ENCODE results near the gene P4HA3.

The P4HA3 gene

GRCh38 chr11:74249496-74249895 is 61.9 kb downstream of the P4HA3 start:
- no peak for ATAC-seq (ENCODE audit: insufficient read depth, low read depth)
- no peaks in the 10 kb centered on the region for H4K20me1 ChIP-seq (ENCODE audit: insufficient read depth, low read length)
- H3K9ac ChIP-seq (ENCODE audit: low read depth, low read length), result no peak overlapping the region
- no peak overlapping the region for H2AFZ ChIP-seq (ENCODE audit: low read depth, low read length)
- H3K4me1 ChIP-seq (ENCODE audit: insufficient read depth, low read length), result no peaks in the 10 kb centered on the region
- H3K27me3 ChIP-seq (ENCODE audit: insufficient read depth, low read length, poor library complexity), result no peaks in the 10 kb centered on the region
- H3K36me3 ChIP-seq (ENCODE audit: insufficient read depth, low read length), result peaks cover 79% of the 10 kb centered on the region
- H3K4me3 ChIP-seq (ENCODE audit: low read depth in 1 of 2, low read length in 2 of 2), result no peak overlapping the region
- DNase-seq, result no peak
- TF ChIP-seq EZH2 (IDR thresholded peaks at IDR 0.05; ENCODE audit: borderline replicate concordance, low read depth, low read length, severe bottlenecking), result no peak
- TF ChIP-seq, protein P1, sequence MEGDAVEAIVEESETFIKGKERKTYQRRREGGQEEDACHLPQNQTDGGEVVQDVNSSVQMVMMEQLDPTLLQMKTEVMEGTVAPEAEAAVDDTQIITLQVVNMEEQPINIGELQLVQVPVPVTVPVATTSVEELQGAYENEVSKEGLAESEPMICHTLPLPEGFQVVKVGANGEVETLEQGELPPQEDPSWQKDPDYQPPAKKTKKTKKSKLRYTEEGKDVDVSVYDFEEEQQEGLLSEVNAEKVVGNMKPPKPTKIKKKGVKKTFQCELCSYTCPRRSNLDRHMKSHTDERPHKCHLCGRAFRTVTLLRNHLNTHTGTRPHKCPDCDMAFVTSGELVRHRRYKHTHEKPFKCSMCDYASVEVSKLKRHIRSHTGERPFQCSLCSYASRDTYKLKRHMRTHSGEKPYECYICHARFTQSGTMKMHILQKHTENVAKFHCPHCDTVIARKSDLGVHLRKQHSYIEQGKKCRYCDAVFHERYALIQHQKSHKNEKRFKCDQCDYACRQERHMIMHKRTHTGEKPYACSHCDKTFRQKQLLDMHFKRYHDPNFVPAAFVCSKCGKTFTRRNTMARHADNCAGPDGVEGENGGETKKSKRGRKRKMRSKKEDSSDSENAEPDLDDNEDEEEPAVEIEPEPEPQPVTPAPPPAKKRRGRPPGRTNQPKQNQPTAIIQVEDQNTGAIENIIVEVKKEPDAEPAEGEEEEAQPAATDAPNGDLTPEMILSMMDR (IDR thresholded peaks at IDR 0.05; ENCODE audit: borderline replicate concordance, extremely low read depth, low read length, poor library complexity, severe bottlenecking), result no peak
- no peaks in the 10 kb centered on the region for H3K79me2 ChIP-seq (ENCODE audit: insufficient read depth, low read length)
- H3K4me2 ChIP-seq (ENCODE audit: insufficient read depth, low read length), result no peak overlapping the region
- H3K27ac ChIP-seq (ENCODE audit: low read length), result no peak overlapping the region
- H3K9me3 ChIP-seq (ENCODE audit: insufficient read depth, low read length, severe bottlenecking), result no peaks in the 10 kb centered on the region

DNA sequence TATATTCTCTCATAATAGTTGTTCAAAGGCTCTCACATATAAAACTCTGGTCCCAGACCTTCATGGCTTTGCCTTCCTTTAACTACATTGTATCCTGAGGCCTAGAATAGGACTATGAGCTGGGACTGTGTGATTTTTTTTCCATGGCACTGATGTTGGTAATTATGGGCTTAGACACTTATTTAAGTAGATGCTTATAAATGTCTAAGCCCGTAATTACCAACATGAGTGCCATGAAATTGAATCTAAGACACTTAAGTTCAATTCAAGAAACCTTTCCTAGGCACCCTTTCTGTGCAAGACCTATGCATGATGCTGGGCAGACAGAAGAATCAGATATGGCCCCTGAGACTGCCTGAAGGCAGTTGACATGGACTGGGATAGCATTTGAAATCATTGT is 63.0 kb downstream of the P4HA3 start:
- Histone ChIP-seq H3K27me3 (ENCODE audit: insufficient read depth, low read length, poor library complexity) (no peaks in the 10 kb centered on the region), H4K20me1 (ENCODE audit: insufficient read depth, low read length) (no peaks in the 10 kb centered on the region), H3K36me3 (ENCODE audit: insufficient read depth, low read length) (peaks cover 73% of the 10 kb centered on the region), H3K4me1 (ENCODE audit: insufficient read depth, low read length) (no peaks in the 10 kb centered on the region), H3K79me2 (ENCODE audit: insufficient read depth, low read length) (no peaks in the 10 kb centered on the region), H2AFZ (ENCODE audit: low read depth, low read length) (no peak overlapping the region), H3K4me3 (ENCODE audit: low read depth in 1 of 2, low read length in 2 of 2) (no peak overlapping the region), H3K4me2 (ENCODE audit: insufficient read depth, low read length) (no peak overlapping the region), H3K9ac (ENCODE audit: low read depth, low read length) (no peak overlapping the region), H3K27ac (ENCODE audit: low read length) (no peak overlapping the region), H3K9me3 (ENCODE audit: insufficient read depth, low read length, severe bottlenecking) (no peaks in the 10 kb centered on the region)
- ATAC-seq (ENCODE audit: insufficient read depth, low read depth) (no peak), DNase-seq (no peak)
- TF ChIP-seq, protein P1 (IDR thresholded peaks at IDR 0.05; ENCODE audit: borderline replicate concordance, extremely low read depth, low read length, poor library complexity, severe bottlenecking), result no peak
- TF ChIP-seq EZH2 (IDR thresholded peaks at IDR 0.05; ENCODE audit: borderline replicate concordance, low read depth, low read length, severe bottlenecking), result no peak

- no peak overlapping the region for H3K27ac ChIP-seq (ENCODE audit: low read length)
- H3K9me3 ChIP-seq (ENCODE audit: insufficient read depth, low read length, severe bottlenecking), result no peaks in the 10 kb centered on the region
- no peak for ATAC-seq (ENCODE audit: insufficient read depth, low read depth)
- no peak for TF ChIP-seq EZH2 (IDR thresholded peaks at IDR 0.05; ENCODE audit: borderline replicate concordance, low read depth, low read length, severe bottlenecking)
- TF ChIP-seq, protein P1 (IDR thresholded peaks at IDR 0.05; ENCODE audit: borderline replicate concordance, extremely low read depth, low read length, poor library complexity, severe bottlenecking), result no peak
- DNase-seq, result no peak
- H3K4me3 ChIP-seq (ENCODE audit: low read depth in 1 of 2, low read length in 2 of 2), result no peak overlapping the region
- H3K79me2 ChIP-seq (ENCODE audit: insufficient read depth, low read length), result no peaks in the 10 kb centered on the region
- H2AFZ ChIP-seq (ENCODE audit: low read depth, low read length), result no peak overlapping the region
- H3K4me2 ChIP-seq (ENCODE audit: insufficient read depth, low read length), result no peak overlapping the region
- H3K4me1 ChIP-seq (ENCODE audit: insufficient read depth, low read length), result no peaks in the 10 kb centered on the region
- no peaks in the 10 kb centered on the region for H3K27me3 ChIP-seq (ENCODE audit: insufficient read depth, low read length, poor library complexity)
- H3K9ac ChIP-seq (ENCODE audit: low read depth, low read length), result no peak overlapping the region
- peaks cover 73% of the 10 kb centered on the region; the same call in 1 of the 2 replicates for H3K36me3 ChIP-seq (ENCODE audit: insufficient read depth, low read length)
- H4K20me1 ChIP-seq (ENCODE audit: insufficient read depth, low read length), result no peaks in the 10 kb centered on the region
Observed at GRCh38 chr11:74238243-74238642, 73.2 kb downstream of the P4HA3 start.

GRCh38 chr11:74237541-74237940 is 73.9 kb downstream of the P4HA3 start:
- H3K79me2 ChIP-seq (ENCODE audit: insufficient read depth, low read length), result no peaks in the 10 kb centered on the region
- DNase-seq, result no peak
- no peak overlapping the region for H3K4me2 ChIP-seq (ENCODE audit: insufficient read depth, low read length)
- H3K27ac ChIP-seq (ENCODE audit: low read length), result no peak overlapping the region
- H3K27me3 ChIP-seq (ENCODE audit: insufficient read depth, low read length, poor library complexity), result no peaks in the 10 kb centered on the region
- no peak overlapping the region for H3K9ac ChIP-seq (ENCODE audit: low read depth, low read length)
- TF ChIP-seq, protein P1 (IDR thresholded peaks at IDR 0.05; ENCODE audit: borderline replicate concordance, extremely low read depth, low read length, poor library complexity, severe bottlenecking), result no peak
- TF ChIP-seq EZH2 (IDR thresholded peaks at IDR 0.05; ENCODE audit: borderline replicate concordance, low read depth, low read length, severe bottlenecking), result no peak
- H3K9me3 ChIP-seq (ENCODE audit: insufficient read depth, low read length, severe bottlenecking), result no peaks in the 10 kb centered on the region
- no peak for ATAC-seq (ENCODE audit: insufficient read depth, low read depth)
- no peak overlapping the region for H2AFZ ChIP-seq (ENCODE audit: low read depth, low read length)
- no peak overlapping the region for H3K4me3 ChIP-seq (ENCODE audit: low read depth in 1 of 2, low read length in 2 of 2)
- peaks cover 70% of the 10 kb centered on the region; the same call in 1 of the 2 replicates for H3K36me3 ChIP-seq (ENCODE audit: insufficient read depth, low read length)
- H3K4me1 ChIP-seq (ENCODE audit: insufficient read depth, low read length), result peaks cover 2% of the 10 kb centered on the region
- no peaks in the 10 kb centered on the region for H4K20me1 ChIP-seq (ENCODE audit: insufficient read depth, low read length)
